Globus pallidus (tissue), 1 donor: ENCODE results near the gene MEIS1.
"Not testable (repeated sequence)": the region's sequence is repeated elsewhere in the genome, so short reads cannot be mapped to it uniquely, and the experiment has no call there.

ENCODE experiments used
- DNase-seq: peaks from one replicate; pipeline ENCODE4 v3.0.0-alpha.2; 2015; ENCODE audit warnings: low spot score

MEIS1 gene

DNA sequence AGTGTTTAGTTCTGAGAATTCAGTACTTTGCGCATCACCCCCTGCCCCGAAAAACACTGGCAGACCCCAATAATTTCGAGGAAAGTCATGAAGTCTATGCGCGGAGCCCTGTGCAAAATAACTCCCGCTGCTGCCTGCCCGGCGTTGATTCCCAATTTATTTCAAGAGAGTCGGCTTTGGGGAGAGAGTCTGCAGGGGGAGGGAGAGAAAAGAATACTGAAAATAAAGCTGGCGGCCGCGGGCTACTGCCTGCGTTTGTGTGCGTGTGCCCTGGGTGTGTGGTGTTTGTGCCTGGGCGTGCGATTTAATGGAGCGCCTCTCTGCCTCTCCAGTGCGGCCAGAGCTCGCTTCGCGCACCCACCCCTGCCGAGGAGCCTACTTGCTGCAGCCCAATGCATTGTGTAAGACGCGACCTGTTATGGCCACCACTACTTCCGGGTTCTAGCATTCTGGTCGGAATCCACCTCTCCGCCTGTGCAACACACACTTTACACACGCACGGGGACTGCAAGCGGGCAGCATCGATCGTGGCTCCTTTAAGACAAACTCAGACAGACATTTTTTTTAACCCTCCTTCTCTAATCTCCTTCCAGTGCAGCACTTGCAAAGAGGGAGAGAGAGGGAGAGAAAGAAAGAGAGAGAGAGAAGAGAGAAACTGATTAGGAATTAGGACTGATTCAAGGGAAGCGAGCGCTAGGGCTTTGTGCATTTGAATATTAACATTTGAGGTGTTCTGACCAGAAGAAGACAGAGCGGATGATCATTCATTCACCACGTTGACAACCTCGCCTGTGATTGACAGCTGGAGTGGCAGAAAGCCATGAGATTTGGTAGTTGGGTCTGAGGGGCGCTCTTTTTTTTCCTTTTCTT is at the start of gene MEIS1:
TSS of gene MEIS1 (plus strand) at position 447 of the 870 bp plus-strand sequence. CDS start 732 bp downstream, outside the sequence.
- DNase-seq, result peak; percentile 94

DNA sequence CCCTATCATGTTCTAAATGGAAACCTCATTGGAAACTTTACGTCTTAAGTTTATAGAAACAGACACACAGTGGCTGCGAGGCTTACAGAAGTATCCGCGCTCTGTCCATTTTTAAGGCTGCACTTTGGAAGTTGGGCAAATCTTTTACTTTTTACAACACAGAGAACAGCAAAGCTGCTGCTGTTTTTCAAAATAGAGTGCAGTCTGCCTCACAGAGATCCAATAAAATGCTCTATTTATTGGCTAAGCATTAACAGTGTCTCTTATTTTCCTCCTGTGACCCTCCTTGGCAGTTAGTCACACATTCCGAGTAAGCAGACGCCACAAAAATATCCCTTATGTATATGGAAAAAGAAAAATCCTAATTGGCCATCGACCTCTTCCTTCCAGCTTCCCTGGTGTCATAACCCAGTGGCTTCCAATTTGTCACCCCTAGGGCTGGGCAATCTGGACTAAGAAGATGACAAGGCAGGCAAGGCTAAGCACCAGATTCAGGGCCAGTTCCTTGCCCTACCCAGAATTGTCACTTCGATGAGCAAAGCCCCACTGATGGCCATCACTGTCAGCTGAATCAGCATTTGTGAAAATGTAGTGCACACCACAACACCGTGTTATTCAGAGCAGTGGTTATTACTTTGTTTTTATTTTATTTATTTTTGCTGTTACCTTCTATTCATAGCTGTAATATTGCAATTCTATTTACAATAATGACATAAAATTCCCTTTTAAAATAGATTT is 47.7 kb upstream of the MEIS1 start:
- no peak for DNase-seq

DNA sequence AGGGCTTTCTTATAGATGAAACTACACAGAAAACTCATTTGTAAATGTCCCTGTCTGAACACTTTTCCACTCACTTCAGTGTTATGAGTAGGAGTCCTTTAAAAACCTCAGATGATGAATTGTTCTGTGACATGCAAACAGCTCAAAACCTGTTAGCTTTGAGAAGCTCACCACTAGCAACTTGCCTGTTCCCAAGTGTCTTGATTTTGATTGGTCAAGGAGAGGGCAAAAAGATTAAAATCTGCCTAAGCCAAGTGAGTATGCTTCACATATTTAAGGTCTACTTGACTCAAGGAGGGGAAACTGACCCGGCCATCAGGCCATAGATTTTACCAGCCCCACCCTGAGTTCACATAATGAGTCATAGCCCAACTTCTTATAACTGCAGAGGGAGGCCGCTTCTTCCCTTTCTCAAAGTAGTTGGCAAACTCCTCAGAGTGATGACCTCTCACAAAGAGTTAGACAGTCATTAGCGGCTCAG is 45.2 kb upstream of the MEIS1 start:
- DNase-seq, result no peak

DNA sequence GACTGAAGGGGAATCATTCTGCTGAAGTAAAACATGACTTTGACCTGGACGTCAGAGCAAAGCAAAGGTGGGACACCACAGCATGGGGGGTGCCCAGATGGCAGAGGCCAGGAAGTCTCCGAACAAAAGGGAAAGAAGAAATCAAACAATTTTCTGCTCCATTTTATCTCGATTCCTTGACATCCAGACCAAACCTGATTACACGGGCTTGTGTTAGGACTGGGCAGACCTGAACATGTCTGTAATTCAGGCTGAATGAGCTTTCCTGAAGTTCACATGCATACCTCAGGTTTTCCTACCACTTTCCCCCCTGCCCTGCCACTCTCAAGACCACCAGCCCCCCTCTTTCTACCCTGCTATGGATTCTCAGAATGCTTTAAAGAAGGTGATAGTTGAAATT is 44.8 kb upstream of the MEIS1 start:
- no peak for DNase-seq

DNA sequence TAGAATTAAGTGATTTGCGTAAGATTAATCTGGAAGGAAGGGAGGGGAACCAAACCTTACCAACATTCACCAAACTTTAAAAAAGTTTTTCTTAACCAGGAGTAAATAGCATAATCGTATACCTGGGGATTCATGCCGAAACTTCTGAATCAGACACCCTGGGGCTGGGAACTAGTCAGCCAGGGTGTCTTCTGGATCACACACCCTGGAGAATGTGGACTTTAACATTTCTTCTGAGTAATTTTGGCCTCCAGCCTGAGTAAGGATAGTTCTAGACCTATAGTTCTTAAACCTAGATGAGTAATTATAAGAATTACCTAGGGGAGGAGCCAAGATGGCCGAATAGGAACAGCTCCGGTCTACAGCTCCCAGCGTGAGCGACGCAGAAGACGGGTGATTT is 44.1 kb upstream of the MEIS1 start:
- no peak for DNase-seq

DNA sequence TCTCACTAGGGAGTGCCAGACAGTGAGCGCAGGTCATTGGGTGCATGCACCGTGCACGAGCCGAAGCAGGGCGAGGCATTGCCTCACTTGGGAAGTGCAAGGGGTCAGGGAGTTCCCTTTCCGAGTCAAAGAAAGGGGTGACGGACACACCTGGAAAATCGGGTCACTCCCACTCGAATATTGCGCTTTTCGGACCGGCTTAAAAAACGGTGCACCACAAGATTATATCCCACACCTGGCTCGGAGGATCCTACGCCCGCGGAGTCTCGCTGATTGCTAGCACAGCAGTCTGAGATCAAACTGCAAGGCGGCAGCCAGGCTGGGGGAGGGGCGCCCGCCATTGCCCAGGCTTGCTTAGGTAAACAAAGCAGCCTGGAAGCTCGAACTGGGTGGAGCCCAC is 43.7 kb upstream of the MEIS1 start:
- DNase-seq, result not testable (repeated sequence)

DNA sequence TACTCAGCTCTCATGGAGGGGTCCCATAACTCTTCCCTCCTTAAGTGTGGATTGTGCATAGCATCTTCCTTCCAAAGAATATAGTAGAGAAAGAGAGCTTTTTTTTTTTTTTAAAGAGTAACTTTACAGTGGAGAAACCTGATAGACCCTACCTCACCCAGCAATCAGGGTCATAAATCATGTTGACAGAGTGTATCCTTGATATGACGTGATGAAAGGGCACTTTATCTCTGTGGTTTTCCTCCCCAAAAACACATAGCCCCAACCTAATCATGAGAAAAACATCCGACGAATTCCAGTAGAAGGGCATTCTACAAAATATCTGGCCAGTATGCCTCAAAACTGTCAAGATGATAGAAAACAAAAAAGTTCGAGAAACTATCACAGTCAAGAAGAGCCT is 29.5 kb upstream of the MEIS1 start:
- no peak for DNase-seq

DNA sequence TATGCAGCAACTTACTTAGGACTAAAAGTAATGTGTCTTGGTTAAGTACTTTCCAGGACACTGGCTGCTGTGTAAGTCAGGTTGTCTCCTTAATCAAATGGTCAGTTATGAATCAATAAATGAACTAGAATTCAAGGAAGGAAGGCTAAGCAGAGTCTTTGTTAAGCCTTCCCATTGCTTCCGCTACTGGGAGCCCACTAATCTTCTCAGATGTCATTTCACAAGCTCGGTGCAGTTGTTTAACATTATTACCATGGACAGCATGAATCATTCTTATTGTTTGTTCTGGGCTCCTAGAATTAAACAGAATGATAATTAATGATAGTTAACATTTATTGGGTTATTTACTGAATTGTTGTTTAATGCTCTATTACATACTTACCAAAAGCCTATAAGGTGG is 26.0 kb upstream of the MEIS1 start:
- no peak for DNase-seq

DNA sequence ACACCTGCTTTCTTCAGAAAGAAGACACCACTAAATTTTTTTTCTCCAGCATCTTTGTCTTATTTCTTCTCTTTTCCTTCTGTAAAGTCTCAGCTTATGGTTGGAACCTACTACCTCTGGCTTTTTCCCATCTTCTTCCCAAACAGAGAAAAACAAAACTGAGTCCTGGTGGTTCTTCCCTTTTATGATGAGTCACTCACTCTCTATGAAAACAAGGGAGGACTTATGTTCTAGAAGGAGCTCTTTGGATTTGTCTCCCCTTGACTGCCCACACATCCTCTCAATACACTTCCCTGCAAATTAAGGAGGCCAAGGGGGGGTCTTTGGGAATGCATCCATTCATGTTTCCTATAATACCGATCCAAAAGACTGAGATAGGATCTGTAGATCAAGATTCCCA is 22.1 kb upstream of the MEIS1 start:
- no peak for DNase-seq

DNA sequence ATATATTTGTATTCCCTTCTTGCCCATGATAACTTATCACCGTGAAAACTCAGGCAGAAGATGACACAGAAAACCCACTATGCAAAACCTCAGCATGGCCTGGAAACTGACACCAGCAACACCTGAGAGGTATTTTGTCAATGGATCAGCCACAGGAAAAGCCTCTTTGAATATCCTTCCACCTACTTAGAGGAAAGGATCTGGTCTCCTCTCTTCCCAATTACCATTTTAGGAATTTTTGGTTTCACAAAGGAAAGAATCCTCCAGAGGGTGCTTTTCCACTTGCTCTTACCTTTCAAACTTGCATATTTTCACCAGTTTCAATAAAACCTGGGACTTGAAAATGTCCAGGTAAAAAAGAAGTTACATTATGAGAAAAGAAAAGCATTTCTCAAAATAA is 20.0 kb upstream of the MEIS1 start:
- no peak for DNase-seq

DNA sequence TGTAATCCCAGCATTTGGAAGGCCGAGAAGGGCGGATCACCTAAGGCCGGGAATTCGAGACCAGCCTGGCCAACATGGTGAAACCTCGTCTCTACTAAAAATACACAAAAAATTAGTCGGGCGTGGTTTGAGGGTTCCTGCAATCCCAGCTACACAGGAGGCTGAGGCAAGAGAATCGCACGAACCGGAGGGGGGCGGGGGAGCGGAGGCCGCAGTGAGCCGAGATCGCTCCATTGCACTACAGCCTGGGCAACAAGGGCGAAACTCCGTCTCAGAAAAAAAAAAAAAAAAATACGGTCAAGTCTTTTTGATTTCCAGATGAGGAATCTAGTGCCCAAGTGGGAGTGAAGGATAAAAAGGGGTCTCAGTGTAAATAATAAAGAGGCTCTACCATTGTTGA is 16.5 kb upstream of the MEIS1 start:
- DNase-seq, result no peak

DNA sequence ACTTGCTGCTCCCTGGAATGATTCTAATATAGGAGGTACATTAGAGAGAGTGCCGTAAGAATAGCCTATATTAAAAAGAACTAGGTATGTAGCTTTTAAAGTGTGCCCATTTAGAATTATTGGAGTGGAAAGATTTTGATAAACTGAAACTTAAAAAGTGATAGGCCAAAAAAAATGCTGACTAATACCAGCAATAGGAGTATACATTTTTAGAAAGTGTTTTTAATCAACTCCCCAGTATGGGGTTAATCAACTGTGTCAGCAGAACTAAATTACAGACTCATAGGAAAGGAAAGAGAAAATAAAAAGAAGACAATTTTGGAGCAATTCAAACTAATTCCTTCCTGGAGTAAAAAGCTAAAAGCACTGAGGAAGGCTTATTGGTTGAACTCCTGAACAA is 13.3 kb upstream of the MEIS1 start:
- DNase-seq, result no peak

DNA sequence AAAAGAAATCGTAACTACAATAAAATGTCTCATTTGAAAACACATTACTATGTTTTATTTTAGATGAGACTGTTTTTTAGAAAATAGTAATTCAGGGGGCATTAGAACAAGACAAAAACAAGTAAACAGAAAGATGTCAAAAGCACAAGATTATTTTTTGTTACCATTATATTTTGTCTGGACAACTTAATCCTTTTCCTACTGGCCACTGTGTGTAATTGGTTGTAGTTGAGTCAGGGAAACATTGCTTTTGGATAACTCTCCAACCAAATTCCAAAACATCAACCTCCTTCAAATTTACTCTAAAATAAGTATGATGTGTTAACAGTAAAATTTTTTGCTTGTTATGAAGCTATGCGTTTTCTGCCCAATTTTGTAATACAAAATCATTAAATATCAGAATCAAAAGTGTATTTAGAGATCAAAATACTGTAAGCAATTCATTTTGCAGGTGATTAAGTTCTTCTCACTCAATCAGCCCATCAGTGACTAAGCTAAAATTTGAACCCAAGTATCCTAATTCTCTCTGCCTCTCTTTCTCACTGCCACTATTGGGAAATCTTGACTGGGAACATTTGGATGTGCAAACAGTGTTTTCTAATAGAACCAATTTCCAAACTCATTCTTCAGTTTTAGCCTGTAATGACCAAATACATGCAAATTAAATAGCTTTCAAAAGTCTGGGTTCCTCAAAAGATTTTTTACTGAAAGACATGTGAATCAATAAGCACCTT is 11.4 kb upstream of the MEIS1 start:
- DNase-seq, result no peak

DNA sequence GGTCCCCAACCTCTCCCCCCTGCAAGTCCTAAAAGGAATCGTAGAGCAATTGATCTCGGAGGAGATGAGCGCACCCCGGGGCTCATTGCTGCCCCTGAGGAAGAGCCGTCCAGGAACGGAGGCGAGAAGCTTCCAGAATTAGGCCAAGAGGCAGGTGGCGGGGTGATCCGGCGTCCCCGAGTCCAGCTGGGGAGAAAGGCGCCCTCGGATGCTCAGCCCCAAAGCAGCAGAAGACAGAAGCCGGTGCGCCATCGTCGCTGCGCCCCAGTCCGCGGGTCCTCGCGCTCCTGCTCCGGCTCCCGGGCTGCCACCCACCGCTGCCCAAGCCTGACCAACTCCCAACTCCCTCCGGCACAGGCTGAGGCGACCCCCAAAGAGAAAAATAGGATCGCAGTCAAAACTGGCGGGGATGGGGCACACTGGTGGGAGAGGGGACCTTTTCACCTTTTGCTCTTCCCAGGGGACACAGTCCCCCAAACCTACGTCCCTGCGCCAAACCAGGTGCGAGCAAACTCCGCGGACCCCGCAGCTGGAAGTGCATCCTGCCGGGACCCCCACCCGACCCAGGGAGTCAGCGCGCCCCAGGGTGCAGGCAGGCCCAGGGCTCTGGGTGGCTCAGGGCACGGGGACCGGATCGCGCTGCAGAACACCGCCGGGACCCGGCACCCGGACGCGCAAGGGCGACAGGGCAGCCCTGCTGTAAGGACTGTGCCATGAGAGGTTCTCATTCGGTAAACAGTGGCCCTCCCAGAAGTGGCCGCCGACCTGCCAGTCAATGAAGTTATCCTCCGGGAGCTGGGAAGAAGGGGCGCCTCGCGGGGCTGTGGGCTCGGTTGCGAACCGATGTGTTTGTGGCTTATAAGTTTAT is 8.4 kb upstream of the MEIS1 start:
- DNase-seq, result no peak

DNA sequence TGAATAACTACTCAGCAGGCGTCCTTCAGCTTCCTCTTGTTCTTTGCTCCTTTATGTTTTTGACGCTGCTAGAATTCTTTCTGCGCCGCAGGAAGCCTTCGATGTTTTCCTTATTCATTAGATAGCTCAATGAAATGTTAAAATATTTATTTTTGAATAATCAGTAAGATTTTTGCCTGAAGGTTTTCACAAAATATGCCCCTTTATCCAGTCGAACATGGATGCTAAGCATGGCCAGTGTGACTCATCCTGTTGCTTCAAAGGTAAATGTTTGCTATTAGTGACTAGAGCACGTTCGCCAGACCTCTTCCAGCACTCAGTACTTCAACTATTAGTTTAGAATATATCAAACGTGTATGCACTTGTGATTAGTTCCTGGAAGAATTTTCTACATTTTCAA is 7.6 kb upstream of the MEIS1 start:
- no peak for DNase-seq

DNA sequence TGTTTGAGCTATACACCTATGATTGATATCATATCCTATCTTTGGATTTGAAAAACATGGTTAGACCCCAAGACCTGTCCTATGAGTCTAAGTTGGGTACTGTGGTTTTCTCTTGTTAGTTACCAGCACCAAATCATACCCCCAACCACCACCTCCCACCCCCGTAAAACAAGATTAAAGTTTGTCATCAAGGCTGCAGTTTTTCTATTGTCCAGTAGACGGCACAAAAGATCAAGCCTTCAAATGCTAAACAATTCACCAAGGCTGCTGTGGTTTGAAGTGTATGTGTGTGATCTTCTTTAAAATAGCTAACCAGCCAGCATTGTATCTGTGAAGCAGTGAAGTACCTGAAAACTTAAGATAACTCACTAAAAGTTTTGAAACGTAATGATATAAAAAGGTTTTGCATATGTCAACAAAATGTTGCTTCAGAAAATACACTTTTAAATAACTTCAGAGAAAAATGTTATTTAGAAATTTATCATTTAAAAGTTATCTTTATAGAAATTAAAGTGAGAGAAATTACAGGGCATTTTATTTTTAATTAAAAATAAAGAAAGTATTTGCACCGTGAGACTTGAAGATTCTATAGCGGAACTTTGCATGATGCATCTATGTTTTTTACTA is 5.8 kb upstream of the MEIS1 start:
- peak; percentile 61 for DNase-seq

DNA sequence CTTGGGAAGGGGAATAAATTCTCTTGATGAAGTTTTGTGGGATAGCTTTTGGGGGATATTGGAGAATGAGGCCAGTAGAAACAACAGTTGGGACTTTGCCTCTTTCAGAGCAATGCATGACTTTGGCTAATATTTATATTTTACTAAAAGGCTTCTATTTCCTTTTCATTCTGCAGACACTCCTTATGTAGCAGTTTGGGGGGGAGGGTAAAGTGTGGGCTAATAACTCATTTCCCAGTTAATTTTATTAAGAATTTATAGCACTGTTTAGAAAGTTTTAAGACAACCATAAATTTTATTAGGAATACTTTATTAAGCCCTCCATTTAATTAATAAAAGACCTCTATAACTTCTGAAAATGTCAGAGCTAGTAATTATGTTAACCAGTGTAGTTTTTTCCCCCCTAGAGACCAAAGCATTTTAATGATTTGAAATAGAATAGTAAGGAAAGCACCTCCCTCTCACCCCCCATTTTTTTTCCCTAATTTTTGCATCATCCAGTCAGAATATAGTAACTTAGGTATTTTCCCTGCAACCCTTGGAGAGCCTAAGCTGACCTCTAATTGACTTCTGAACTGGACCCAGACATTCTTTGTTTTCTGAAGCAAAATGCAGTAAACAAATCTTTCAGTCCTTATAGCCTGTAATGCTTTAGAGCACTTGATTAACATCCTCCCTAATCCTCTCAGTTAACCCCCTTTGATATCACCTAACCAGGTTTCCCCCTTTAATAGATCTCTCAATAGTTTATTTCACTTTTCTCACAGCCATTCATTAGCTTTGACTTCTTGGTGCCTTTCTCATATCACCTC is 5.0 kb upstream of the MEIS1 start:
- no peak for DNase-seq

DNA sequence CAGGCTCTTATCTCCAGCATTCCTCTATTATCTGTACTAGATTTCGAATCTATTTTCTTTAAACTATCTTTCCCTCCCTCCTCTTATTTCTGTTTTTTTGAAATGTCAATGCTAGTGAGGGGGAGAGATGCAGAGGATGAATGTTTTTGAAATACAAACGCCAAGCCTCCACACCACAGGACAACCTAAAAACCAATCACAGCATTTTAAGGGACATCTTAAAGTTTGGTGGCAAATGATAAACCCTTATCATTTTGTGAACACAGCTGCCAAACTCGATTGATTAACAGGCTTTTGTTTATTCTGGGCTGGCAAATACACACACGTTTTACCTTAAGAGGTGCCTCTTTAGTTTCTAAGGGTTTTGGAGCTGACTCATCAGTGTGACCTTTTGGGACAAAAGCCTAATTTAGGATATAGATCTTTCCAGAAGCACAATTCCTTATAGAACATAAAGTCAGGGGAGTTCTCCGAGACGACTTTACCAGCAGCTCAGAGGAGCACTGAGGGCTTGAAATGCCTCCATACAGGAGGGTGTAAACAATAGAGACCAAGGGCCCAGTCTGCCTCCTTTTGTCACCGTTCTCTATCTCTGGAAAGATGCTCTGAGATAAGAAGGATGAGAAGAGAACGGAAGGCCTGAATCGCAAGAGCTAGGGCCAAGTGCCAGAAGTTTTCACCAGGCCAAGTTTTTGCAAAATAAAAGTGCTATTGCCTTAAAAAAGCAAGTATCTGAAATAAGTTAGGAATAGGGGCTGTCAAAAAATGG is 4.2 kb upstream of the MEIS1 start:
- no peak for DNase-seq

DNA sequence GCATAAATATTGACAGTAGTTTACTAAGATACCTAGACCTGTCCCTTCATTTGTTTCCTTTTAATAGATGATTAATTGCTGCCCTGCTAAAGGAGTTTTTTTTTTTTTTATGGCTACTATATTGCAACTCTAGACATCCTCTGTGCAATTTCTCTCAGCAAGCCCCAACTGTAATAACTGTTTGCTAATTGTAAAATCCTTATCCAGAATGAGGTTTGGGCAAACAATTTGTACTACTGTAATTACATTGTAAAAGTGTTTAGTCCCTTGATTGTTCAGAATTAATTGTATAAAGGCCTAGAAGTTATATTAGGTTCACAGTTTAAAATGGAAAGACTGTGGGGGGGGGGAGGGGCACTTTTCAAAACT is 3.7 kb upstream of the MEIS1 start:
- no peak for DNase-seq
